Measurements from ENCODE around the gene ZBTB20. TPM values are rescaled to one million over a fixed set of nuclear protein-coding genes. Genes with fewer than 3 reads are reported as not detected.
A peak's percentile ranks its signal among the peaks of the same experiment; 100 is the strongest.

Gene ZBTB20
- total and polyA plus RNA-seq, 5 donors from 2014 or later = 10.1 to 58.2 (median 13.2) TPM

DNA sequence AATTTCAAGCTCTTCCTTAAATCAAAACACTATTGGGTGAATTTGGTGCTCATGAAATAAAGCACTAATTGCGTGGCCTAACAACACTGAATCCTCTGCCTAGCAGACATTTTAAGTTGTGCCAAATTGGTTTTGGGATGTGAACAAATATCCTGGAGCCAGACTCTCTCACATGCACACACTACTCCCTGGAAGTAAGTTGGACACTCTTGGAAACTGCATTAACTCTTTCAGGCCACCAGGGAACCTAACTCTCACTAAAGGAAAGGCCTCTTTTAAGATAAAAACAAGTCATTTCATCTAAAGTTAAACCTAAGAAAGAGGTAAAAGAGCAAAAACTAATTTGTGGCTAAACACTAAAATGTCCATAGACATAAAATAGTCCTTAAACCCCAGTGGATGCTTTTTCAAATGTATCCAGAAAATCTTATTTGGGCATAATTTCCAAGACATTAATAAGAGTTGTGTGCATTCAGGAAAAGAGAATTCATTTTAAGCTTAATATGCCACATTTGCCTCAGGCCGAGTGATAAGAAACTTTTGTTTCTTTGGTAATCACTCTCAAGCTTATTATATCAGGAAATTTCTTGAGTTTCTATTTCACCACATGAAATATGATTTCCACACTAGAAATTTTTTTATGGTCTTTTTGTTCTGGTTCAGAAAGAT is 61.8 kb downstream of the ZBTB20 start:
- DNase-seq (no peak), ATAC-seq (ENCODE audit: low read depth in 2 of 2) (no peak)
- Histone ChIP-seq H3K4me1 (ENCODE audit: control insufficient read depth, insufficient read depth, low read length, poor library complexity, severe bottlenecking) (no peaks in the 10 kb centered on the region), H3K27ac (ENCODE audit: insufficient read depth, low read length, poor library complexity, severe bottlenecking) (no peak overlapping the region), H3K27me3 (ENCODE audit: control insufficient read depth, insufficient read depth, low read length) (no peaks in the 10 kb centered on the region), H3K36me3 (ENCODE audit: control insufficient read depth, insufficient read depth, low read length) (no peaks in the 10 kb centered on the region), H3K4me3 (ENCODE audit: low read depth, low read length) (no peak overlapping the region), H3K9me3 (ENCODE audit: control insufficient read depth in 2 of 2, low read length in 2 of 2) (no peaks in the 10 kb centered on the region)
- Mint-ChIP-seq H3K36me3 (no peaks in the 10 kb centered on the region), H3K4me1 (peaks cover 6 to 43% (median 27%) of the 10 kb centered on the region in 4 donors), H3K4me3 (no peak overlapping the region), H3K27me3 (no peaks in the 10 kb centered on the region), H3K9me3 (no peaks in the 10 kb centered on the region), H3K27ac (peak overlapping the region in 1 of 3 donors; percentile 23)

DNA sequence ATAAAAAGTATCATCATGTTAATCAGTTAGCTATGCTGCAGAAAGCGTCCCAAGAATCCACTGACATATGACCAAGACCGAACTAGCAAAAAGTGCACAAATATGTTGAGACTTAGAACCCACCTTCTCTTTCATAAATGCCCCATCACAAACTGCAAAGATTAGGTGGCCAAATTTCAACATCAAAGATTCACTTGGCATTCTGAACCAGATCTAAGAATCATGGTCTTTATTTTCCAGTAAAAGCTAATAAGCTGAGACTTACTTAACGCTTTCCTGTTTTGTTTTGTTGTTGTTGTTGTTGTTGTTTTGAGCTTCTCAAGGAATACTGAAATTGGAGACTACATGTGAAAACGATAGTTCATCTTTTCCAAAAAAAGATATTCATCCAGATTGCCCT is 62.4 kb downstream of the ZBTB20 start:
- no peaks in the 10 kb centered on the region for H3K4me1 ChIP-seq (ENCODE audit: control insufficient read depth, insufficient read depth, low read length, poor library complexity, severe bottlenecking)
- Mint-ChIP-seq H3K27me3 (no peaks in the 10 kb centered on the region), H3K36me3 (no peaks in the 10 kb centered on the region), H3K4me1 (peaks cover 6 to 48% (median 31%) of the 10 kb centered on the region in 4 donors), H3K27ac (no peak overlapping the region), H3K4me3 (no peak overlapping the region), H3K9me3 (no peaks in the 10 kb centered on the region)
- no peaks in the 10 kb centered on the region for H3K27me3 ChIP-seq (ENCODE audit: control insufficient read depth, insufficient read depth, low read length)
- DNase-seq = no peak
- ATAC-seq (ENCODE audit: low read depth in 2 of 2) = no peak
- no peaks in the 10 kb centered on the region for H3K36me3 ChIP-seq (ENCODE audit: control insufficient read depth, insufficient read depth, low read length)
- H3K9me3 ChIP-seq (ENCODE audit: control insufficient read depth in 2 of 2, low read length in 2 of 2) = no peaks in the 10 kb centered on the region
- no peak overlapping the region for H3K27ac ChIP-seq (ENCODE audit: insufficient read depth, low read length, poor library complexity, severe bottlenecking)
- no peak overlapping the region for H3K4me3 ChIP-seq (ENCODE audit: low read depth, low read length)

DNA sequence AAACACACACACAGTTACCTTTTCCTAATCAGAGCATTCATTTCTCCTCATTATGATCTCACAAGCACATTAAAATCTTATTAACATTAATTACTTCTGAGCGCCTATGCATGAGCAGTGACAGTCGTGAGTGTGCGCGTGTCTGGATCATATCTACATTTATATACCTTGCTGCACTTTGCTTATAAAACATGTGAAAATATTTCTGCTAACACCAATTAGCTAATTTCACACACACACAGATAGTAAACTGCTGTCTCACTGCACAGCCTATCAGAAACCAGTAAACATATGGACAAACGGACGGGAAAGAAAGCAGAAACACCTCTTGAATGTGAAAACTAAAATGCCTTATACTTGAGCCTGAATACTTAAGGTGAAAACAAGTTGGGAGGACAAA is 64.8 kb downstream of the ZBTB20 start:
- no peaks in the 10 kb centered on the region for H3K27me3 Mint-ChIP-seq
- H3K27ac ChIP-seq (ENCODE audit: insufficient read depth, low read length, poor library complexity, severe bottlenecking) = no peak overlapping the region
- H3K36me3 ChIP-seq (ENCODE audit: control insufficient read depth, insufficient read depth, low read length) = no peaks in the 10 kb centered on the region
- no peaks in the 10 kb centered on the region for H3K9me3 Mint-ChIP-seq
- DNase-seq (no peak), ATAC-seq (ENCODE audit: low read depth in 2 of 2) (no peak)
- H3K27me3 ChIP-seq (ENCODE audit: control insufficient read depth, insufficient read depth, low read length) = no peaks in the 10 kb centered on the region
- no peak overlapping the region for H3K4me3 Mint-ChIP-seq
- no peaks in the 10 kb centered on the region for H3K9me3 ChIP-seq (ENCODE audit: control insufficient read depth in 2 of 2, low read length in 2 of 2)
- no peaks in the 10 kb centered on the region for H3K4me1 ChIP-seq (ENCODE audit: control insufficient read depth, insufficient read depth, low read length, poor library complexity, severe bottlenecking)
- H3K27ac Mint-ChIP-seq = no peak overlapping the region
- H3K4me3 ChIP-seq (ENCODE audit: low read depth, low read length) = no peak overlapping the region
- peaks cover 6 to 43% (median 32%) of the 10 kb centered on the region in 4 donors for H3K4me1 Mint-ChIP-seq
- no peaks in the 10 kb centered on the region for H3K36me3 Mint-ChIP-seq

DNA sequence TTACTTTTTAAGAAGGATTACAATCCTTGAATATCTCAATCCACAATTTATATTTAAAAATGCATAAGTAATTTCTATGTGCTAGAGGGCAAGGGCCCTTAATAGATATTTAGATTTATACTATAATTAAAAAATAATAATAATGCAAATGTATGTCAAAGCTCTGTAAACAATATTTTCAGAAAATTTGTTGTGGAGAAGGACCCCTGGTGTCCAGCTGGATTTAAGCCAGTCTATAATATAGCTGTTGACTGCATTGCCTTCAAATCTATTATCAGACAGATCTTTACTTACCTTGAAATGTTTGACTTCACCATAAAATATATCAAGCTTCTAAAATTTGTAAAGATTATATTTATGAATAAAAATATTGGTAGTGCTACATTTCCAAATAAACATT is 65.6 kb downstream of the ZBTB20 start:
- H3K4me3 Mint-ChIP-seq = no peak overlapping the region
- H3K27ac Mint-ChIP-seq = no peak overlapping the region
- peaks cover 6 to 43% (median 32%) of the 10 kb centered on the region in 4 donors for H3K4me1 Mint-ChIP-seq
- ATAC-seq (ENCODE audit: low read depth in 2 of 2) (no peak), DNase-seq (no peak)
- no peak overlapping the region for H3K27ac ChIP-seq (ENCODE audit: insufficient read depth, low read length, poor library complexity, severe bottlenecking)
- H3K9me3 ChIP-seq (ENCODE audit: control insufficient read depth in 2 of 2, low read length in 2 of 2) = no peaks in the 10 kb centered on the region
- no peaks in the 10 kb centered on the region for H3K9me3 Mint-ChIP-seq
- peaks cover 6% of the 10 kb centered on the region for H3K36me3 Mint-ChIP-seq
- no peaks in the 10 kb centered on the region for H3K27me3 Mint-ChIP-seq
- peaks cover 4% of the 10 kb centered on the region for H3K36me3 ChIP-seq (ENCODE audit: control insufficient read depth, insufficient read depth, low read length)
- no peaks in the 10 kb centered on the region for H3K4me1 ChIP-seq (ENCODE audit: control insufficient read depth, insufficient read depth, low read length, poor library complexity, severe bottlenecking)
- no peak overlapping the region for H3K4me3 ChIP-seq (ENCODE audit: low read depth, low read length)
- H3K27me3 ChIP-seq (ENCODE audit: control insufficient read depth, insufficient read depth, low read length) = no peaks in the 10 kb centered on the region

DNA sequence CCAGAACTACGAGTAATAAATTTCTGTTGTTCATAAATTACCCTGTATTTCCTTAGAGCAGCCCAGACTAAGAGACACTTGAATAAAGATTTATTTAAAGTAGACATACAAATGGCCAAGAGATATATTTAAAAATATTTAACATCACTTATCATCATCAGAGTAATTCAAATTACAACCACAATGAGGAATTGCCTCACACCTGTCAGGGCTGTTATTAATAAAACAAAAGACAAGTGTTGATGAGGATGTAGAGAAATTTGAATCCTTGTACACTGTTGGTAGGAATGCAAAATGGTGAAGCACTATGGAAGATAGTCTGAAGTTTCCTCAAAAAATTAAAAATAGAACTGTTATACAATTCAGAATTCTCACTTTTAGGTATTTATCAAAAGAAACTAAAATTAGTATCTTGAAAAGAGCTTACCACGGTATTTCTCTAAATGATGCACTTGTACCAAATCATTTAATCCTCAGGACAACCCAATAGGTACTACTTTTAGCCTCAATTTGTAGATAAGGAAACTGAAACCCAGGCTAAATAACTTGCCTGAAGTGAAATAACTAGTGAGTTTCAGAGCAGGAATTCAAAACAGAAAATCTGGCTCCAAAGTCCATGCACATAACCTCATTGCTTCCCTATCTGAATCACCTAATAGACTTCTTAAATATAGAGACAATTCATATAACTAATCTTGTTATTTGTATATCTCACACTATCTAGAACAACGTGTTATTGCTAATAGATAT is 69.4 kb downstream of the ZBTB20 start:
- Mint-ChIP-seq H3K27ac (no peak overlapping the region), H3K4me3 (no peak overlapping the region), H3K9me3 (peaks cover 0 to 2% (median 0%) of the 10 kb centered on the region in 7 donors), H3K36me3 (peaks cover 8% of the 10 kb centered on the region), H3K4me1 (peaks cover 18 to 41% (median 37%) of the 10 kb centered on the region in 4 donors), H3K27me3 (no peaks in the 10 kb centered on the region)
- H3K27ac ChIP-seq (ENCODE audit: insufficient read depth, low read length, poor library complexity, severe bottlenecking) = no peak overlapping the region
- DNase-seq (no peak), ATAC-seq (ENCODE audit: low read depth in 2 of 2) (no peak)
- H3K36me3 ChIP-seq (ENCODE audit: control insufficient read depth, insufficient read depth, low read length) = peaks cover 4% of the 10 kb centered on the region
- no peaks in the 10 kb centered on the region for H3K4me1 ChIP-seq (ENCODE audit: control insufficient read depth, insufficient read depth, low read length, poor library complexity, severe bottlenecking)
- no peak overlapping the region for H3K4me3 ChIP-seq (ENCODE audit: low read depth, low read length)
- no peaks in the 10 kb centered on the region for H3K9me3 ChIP-seq (ENCODE audit: control insufficient read depth in 2 of 2, low read length in 2 of 2)
- H3K27me3 ChIP-seq (ENCODE audit: control insufficient read depth, insufficient read depth, low read length) = no peaks in the 10 kb centered on the region

DNA sequence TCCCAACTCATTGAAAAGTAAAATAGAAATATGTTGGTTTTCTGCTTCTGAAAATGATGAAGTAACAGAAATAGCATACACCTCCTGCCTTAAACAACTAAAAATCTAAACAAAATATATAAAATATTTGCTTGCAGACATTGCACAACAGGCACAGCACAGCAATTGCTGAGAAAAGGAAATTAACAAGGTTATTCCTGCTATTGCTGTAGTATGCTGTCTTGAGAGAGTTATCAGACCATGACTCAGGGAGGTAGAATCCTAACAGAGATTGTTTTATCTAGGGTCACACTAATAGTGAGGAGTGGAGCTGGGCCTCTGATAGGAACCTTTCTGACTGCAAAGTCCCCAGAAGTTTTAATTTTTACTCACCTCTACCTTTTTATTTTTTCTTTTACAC is 72.6 kb downstream of the ZBTB20 start:
- Histone ChIP-seq H3K4me3 (ENCODE audit: low read depth, low read length) (no peak overlapping the region), H3K4me1 (ENCODE audit: control insufficient read depth, insufficient read depth, low read length, poor library complexity, severe bottlenecking) (no peaks in the 10 kb centered on the region), H3K27me3 (ENCODE audit: control insufficient read depth, insufficient read depth, low read length) (no peaks in the 10 kb centered on the region), H3K27ac (ENCODE audit: insufficient read depth, low read length, poor library complexity, severe bottlenecking) (no peak overlapping the region), H3K36me3 (ENCODE audit: control insufficient read depth, insufficient read depth, low read length) (peaks cover 4% of the 10 kb centered on the region), H3K9me3 (ENCODE audit: control insufficient read depth in 2 of 2, low read length in 2 of 2) (no peaks in the 10 kb centered on the region)
- Mint-ChIP-seq H3K27ac (no peak overlapping the region), H3K4me1 (peaks cover 23 to 36% (median 28%) of the 10 kb centered on the region in 4 donors), H3K4me3 (no peak overlapping the region), H3K27me3 (no peaks in the 10 kb centered on the region), H3K36me3 (peaks cover 15% of the 10 kb centered on the region), H3K9me3 (peaks cover 0 to 2% (median 0%) of the 10 kb centered on the region in 7 donors)
- no peak for ATAC-seq (ENCODE audit: low read depth in 2 of 2)
- DNase-seq = no peak

DNA sequence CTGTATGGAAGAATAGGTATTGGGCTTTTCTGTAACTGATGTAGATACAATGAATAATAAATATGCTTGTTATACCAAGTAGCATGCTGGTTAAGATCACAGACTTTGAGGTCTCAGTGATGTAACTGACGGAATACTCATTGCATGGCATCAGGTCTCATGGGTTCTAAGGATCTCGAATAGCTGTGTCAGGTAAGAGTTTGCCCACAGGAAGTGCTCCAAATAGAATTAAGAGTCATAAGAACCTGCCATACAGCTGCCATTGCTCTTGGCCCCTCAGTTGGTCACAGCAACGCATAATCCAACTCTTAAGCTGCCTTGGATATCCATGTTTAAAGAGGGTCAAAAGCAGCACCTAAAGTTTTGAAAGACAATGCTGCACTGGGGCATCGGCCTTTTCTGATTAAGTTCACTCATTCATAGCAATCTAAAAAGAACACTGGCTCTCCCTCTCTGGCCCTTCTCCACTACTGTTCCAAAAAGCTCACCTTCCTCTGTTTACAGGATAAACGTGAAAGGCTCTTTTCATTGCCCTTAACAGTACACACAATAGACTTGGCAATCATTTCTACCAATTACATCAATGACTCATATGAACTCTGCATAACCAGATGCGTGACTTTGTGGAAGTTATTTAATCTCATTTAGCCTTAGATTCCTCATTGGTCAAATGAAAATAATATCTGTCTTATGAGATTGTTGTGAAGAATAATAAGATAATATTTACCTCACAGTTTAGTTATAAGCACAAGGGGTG is 74.6 kb downstream of the ZBTB20 start:
- Mint-ChIP-seq H3K36me3 (peaks cover 28% of the 10 kb centered on the region), H3K9me3 (peaks cover 0 to 2% (median 0%) of the 10 kb centered on the region in 7 donors), H3K4me3 (no peak overlapping the region), H3K4me1 (peaks cover 23 to 48% (median 37%) of the 10 kb centered on the region in 4 donors), H3K27ac (peak overlapping the region in 1 of 3 donors; percentile 69), H3K27me3 (no peaks in the 10 kb centered on the region)
- no peak overlapping the region for H3K27ac ChIP-seq (ENCODE audit: insufficient read depth, low read length, poor library complexity, severe bottlenecking)
- peaks cover 4% of the 10 kb centered on the region for H3K36me3 ChIP-seq (ENCODE audit: control insufficient read depth, insufficient read depth, low read length)
- no peak for DNase-seq
- H3K4me3 ChIP-seq (ENCODE audit: low read depth, low read length) = no peak overlapping the region
- H3K27me3 ChIP-seq (ENCODE audit: control insufficient read depth, insufficient read depth, low read length) = no peaks in the 10 kb centered on the region
- no peak for ATAC-seq (ENCODE audit: low read depth in 2 of 2)
- H3K9me3 ChIP-seq (ENCODE audit: control insufficient read depth in 2 of 2, low read length in 2 of 2) = no peaks in the 10 kb centered on the region
- peaks cover 5% of the 10 kb centered on the region for H3K4me1 ChIP-seq (ENCODE audit: control insufficient read depth, insufficient read depth, low read length, poor library complexity, severe bottlenecking)

Measured in CD4-positive, CD25-positive, alpha-beta regulatory T cell (primary cell).